ENCODE measurements around the gene NUMB.

The NUMB gene

DNA sequence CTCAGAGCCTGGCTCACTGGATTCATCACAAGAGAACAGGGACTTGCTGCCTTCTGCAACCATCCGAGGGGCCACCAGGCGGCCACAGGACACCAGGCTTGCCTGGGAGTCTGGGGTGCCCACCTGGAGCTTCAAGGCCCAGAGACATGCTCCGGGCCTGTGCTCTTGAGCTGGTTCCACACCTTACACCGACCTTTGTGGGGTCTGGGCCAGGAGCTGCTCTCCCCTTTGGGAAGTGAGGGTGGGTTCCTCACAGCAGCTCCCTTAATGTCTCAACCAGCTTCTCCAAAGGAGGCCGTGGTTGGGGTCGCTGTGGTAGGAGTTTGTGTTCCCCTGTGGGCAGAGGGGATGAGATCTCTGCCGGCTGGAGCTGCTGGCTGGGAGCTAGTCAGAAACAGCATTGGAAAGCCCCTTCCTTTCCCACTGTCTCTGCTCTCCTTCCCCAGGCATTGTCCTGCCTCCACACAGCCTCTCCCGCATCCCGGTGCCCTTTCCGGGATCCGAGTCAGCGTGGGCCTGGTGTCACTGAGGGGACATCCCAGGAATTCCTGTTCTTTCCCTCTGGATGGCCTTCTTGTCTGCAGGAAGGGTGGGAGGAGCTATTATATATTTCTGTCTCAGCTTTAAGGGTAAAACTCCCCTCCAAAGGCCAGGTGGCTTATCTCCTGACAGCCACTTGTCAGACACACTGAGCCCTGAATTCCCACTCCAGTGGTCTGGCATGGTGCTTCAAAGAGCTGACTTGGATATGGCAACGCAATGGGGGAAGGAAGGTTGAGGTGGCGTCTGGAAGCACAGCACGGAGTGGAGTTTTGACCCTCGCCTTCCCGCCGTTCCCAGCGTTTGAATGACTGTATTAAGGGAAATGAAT is 226.1 kb downstream of the NUMB start:
- DNase-seq (ENCODE audit: low spot score), result no peak

- DNase-seq (ENCODE audit: low spot score), result no peak
These were observed 228.3 kb downstream of the NUMB start for GRCh38 chr14:73230051-73230450.

- no peak for DNase-seq (ENCODE audit: low spot score)
These were observed 230.2 kb downstream of the NUMB start for GRCh38 chr14:73227812-73228781.

GRCh38 chr14:73225496-73225895 is 232.8 kb downstream of the NUMB start:
- no peak for DNase-seq (ENCODE audit: low spot score)

Measured in COLO829 (cell line).